HCT116 (cell line): ENCODE data around the gene MPEG1. TPM values are rescaled to one million over a fixed set of nuclear protein-coding genes. Genes with fewer than 3 reads are reported as not detected.

Source experiments
- ATAC-seq: fragments of 200-7000 bp; cut with Tn5 transposase; 2 replicates; pipeline ENCODE4 v1.9.1; 2020; ENCODE audit warnings: mild to moderate bottlenecking, moderate library complexity
- BruUV-seq: library from RNA; stranded (reverse); fragments of 400-500 nt; replicated peaks from 2 replicates; lab custom pipeline; 2021; lab: Mats Ljungman, UMichigan
- CTCF ChIA-PET: fragments of 300-600 bp; sonication (Branson Sonifier 250); formaldehyde crosslinking; loops from one replicate; lab custom pipeline; 2021; ENCODE audit warnings: antibody characterized with exemption; lab: Charles Lee
- POLR2A ChIA-PET: fragments of 300-600, 350-600 bp; sonication (Branson Sonifier 250); formaldehyde crosslinking; loops from one replicate; lab custom pipeline; 2021; ENCODE audit warnings: antibody characterized with exemption; lab: Charles Lee
- RAD21 ChIA-PET, 2 experiments: fragments of 300-600 bp; sonication (Branson Sonifier 250); formaldehyde crosslinking; loops; one replicate each; lab custom pipeline; 2023; ENCODE audit warnings: low total read pairs in 2 of 2; ENCODE audit not compliant: uncharacterized antibody in 2 of 2, unreplicated experiment in 2 of 2, low non-redundant PET in 1 of 2; lab: Charles Lee
- DNase-seq: peaks from one replicate; pipeline ENCODE4 v3.0.0-alpha.2; 2010; ENCODE audit warnings: low read depth, low spot score
- H2AFZ ChIP-seq: fragments of 200-600 bp; shearing (Covaris generic), sonication (generic); 2 replicates; pipeline ENCODE4 v1.6.1; 2017; ENCODE audit warnings: low read depth, mixed run types, mixed read lengths, antibody characterized with exemption, low read length; ENCODE audit not compliant: poor library complexity, severe bottlenecking
- H3K27ac ChIP-seq: 2 replicates; pipeline ENCODE4 v1.5.1; 2012; ENCODE audit warnings: low read depth, low read length
- H3K27me3 ChIP-seq: fragments of 200-600 bp; sonication (generic); 2 replicates; pipeline ENCODE4 v1.6.1; 2016; ENCODE audit warnings: mixed run types, low read length, mixed read lengths; ENCODE audit not compliant: insufficient read depth
- H3K36me3 ChIP-seq, 2 experiments: fragments of 200-500 bp in 1 of 2; fragments of 200-600 bp in 1 of 2; sonication (Bioruptor generic) in 1 of 2; sonication (generic) in 1 of 2; 2 replicates each; pipeline versions ENCODE4 v1.5.1 to v1.6.1; 2014 to 2016; ENCODE audit warnings: low read length in 2 of 2, inconsistent platforms in 1 of 2, mixed read lengths in 1 of 2, mixed run types in 1 of 2; ENCODE audit not compliant: insufficient read depth in 2 of 2, control insufficient read depth in 1 of 2
- H3K4me1 ChIP-seq, 2 experiments: fragments of 200-600 bp in 1 of 2; sonication (generic) in 1 of 2; 2 replicates each; pipeline versions ENCODE4 v1.5.1 to v1.6.1; 2012 to 2017; ENCODE audit warnings: low read length in 2 of 2, inconsistent platforms in 1 of 2, mild to moderate bottlenecking in 1 of 2, mixed read lengths in 1 of 2, mixed run types in 1 of 2, moderate library complexity in 1 of 2; ENCODE audit not compliant: insufficient read depth in 2 of 2, control insufficient read depth in 1 of 2
- H3K4me2 ChIP-seq: fragments of 200-600 bp; sonication (generic); 2 replicates; pipeline ENCODE4 v1.6.1; 2017; ENCODE audit warnings: mixed run types, low read length, mixed read lengths
- H3K4me3 ChIP-seq, 2 experiments: fragments of 200-600 bp in 1 of 2; sonication (generic) in 1 of 2; replicated peaks in 1 of 2; 2 replicates each; pipeline ENCODE4 v1.5.1; 2011 to 2016; ENCODE audit warnings: low read length in 2 of 2, control low read depth in 1 of 2, low read depth in 1 of 2, mild to moderate bottlenecking in 1 of 2, mixed read lengths in 1 of 2, mixed run types in 1 of 2
- H3K79me2 ChIP-seq: fragments of 200-600 bp; sonication (generic); 2 replicates; pipeline ENCODE4 v1.6.1; 2017; ENCODE audit warnings: mild to moderate bottlenecking, mixed run types, low read length, moderate library complexity, mixed read lengths; ENCODE audit not compliant: insufficient read depth
- H3K9ac ChIP-seq: fragments of 200-600 bp; sonication (generic); 2 replicates; pipeline ENCODE4 v1.6.1; 2016; ENCODE audit warnings: low read length, mixed read lengths
- H3K9me2 ChIP-seq: fragments of 200-600 bp; sonication (generic), shearing (Covaris generic); 2 replicates; pipeline ENCODE4 v1.6.1; 2017; ENCODE audit warnings: mixed run types, mild to moderate bottlenecking, moderate library complexity; ENCODE audit not compliant: insufficient read depth
- H3K9me3 ChIP-seq, 2 experiments: fragments of 200-500 bp in 1 of 2; fragments of 200-600 bp in 1 of 2; sonication (Bioruptor generic) in 1 of 2; sonication (generic) in 1 of 2; 2 replicates each; pipeline ENCODE4 v1.6.1; 2014 to 2017; ENCODE audit warnings: low read length in 2 of 2, mixed read lengths in 2 of 2, inconsistent platforms in 1 of 2, low read depth in 1 of 2, mild to moderate bottlenecking in 1 of 2, mixed run types in 1 of 2, moderate library complexity in 1 of 2; ENCODE audit not compliant: control insufficient read depth in 1 of 2, insufficient read depth in 1 of 2
- H4K20me1 ChIP-seq: fragments of 200-600 bp; sonication (generic), shearing (Covaris generic); 2 replicates; pipeline ENCODE4 v1.6.1; 2017; ENCODE audit warnings: mixed run types, mild to moderate bottlenecking, moderate library complexity; ENCODE audit not compliant: insufficient read depth
- CBX3 ChIP-seq: IDR thresholded peaks from 2 replicates; pipeline ENCODE4 v1.6.1; 2012; ENCODE audit warnings: low read depth
- CEBPB ChIP-seq: IDR thresholded peaks from 2 replicates; pipeline ENCODE4 v1.6.1; 2012; ENCODE audit warnings: low read depth
- EZH2phosphoT487 ChIP-seq: fragments of 200-600 bp; IDR thresholded peaks from 2 replicates; pipeline ENCODE4 v1.6.1; 2018; ENCODE audit warnings: antibody characterized with exemption, borderline replicate concordance
- RAD21 ChIP-seq: IDR thresholded peaks from 2 replicates; pipeline ENCODE4 v1.6.1; 2012; ENCODE audit warnings: low read depth, mild to moderate bottlenecking
- TCF7L2 ChIP-seq: IDR thresholded peaks from 2 replicates; pipeline ENCODE4 v1.7.0; 2011; ENCODE audit warnings: borderline replicate concordance, inconsistent platforms; ENCODE audit not compliant: insufficient read depth, insufficient read length; ENCODE audit errors: extremely low read depth
- ZFX ChIP-seq: fragments of 450-650 bp; IDR thresholded peaks from 2 replicates; pipeline ENCODE4 v1.6.1; 2017
- intact Hi-C: fragments of 100-400 bp; cut with micrococcal nuclease; formaldehyde crosslinking; loops from 2 replicates; pipeline ENCODE4 v1.10.0; 2022
- total RNA-seq: library from RNA; stranded (reverse); gene quantifications from one replicate; pipeline ENCODE4 v1.2.1, GENCODE V29; 2021; ENCODE audit not compliant: unreplicated experiment
- TF ChIP-seq, protein P1 (sequence below), 3 experiments: fragments of 200-600 bp in 1 of 3; sonication (generic) in 1 of 3; IDR thresholded peaks in 2 of 3; conservative IDR thresholded peaks in 1 of 3; 2 replicates each; pipeline ENCODE4 v1.5.1; 2012 to 2017; ENCODE audit warnings: low read depth in 2 of 3, low read length in 2 of 3, antibody characterized with exemption in 1 of 3, borderline replicate concordance in 1 of 3, control low read depth in 1 of 3, mild to moderate bottlenecking in 1 of 3, mixed read lengths in 1 of 3, mixed run types in 1 of 3, moderate library complexity in 1 of 3; ENCODE audit not compliant: insufficient read depth in 1 of 3
- TF ChIP-seq, protein P2 (sequence below): IDR thresholded peaks from 2 replicates; pipeline ENCODE4 v1.6.1; 2011; ENCODE audit warnings: mild to moderate bottlenecking, low read length, moderate library complexity; ENCODE audit not compliant: insufficient replicate concordance; ENCODE audit errors: extremely low read depth

The MPEG1 gene
- total RNA-seq, 1 experiment from 2014 or later: 0.07 TPM

DNA sequence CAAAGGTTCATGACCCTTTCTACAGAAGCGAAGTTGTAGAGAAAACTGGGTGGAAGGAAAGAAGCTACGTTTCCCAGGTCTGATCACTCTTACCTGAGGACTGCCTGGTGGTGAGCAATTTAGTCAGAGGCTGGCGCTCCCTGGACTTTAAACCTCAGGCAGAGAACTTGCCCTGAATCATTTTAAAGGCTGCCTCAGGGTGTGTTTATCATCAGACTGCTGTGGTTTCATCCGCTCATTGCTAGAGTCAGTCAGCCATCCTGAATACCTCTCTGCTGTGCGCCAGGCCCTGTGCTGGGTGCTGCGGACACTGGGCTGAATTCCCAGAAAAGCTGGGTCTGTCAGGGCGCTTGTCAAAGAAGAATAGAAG lies 38.1 kb downstream of the MPEG1 start:
- BruUV-seq: TSS peak; percentile 22
- H3K27ac ChIP-seq: no peak overlapping the region
- H3K4me3 ChIP-seq: no peak overlapping the region

More for the DNA sequence above, 38.1 kb downstream of the MPEG1 start:
- DNase-seq (no peak), ATAC-seq (no peak)
- ChIA-PET CTCF (interaction anchor here (0.7 to 2.7 kb wide), 3 partner anchors 8 to 32 kb away, joined by 3 to 23 read pairs (median 3); no protein-coding TSS in a partner anchor), RAD21 (no interaction called here), POLR2A (no interaction called here)
- Histone ChIP-seq H2AFZ (no peak overlapping the region), H4K20me1 (no peaks in the 10 kb centered on the region), H3K9me2 (no peaks in the 10 kb centered on the region), H3K4me1 (peaks cover 14 to 39% of the 10 kb centered on the region in 2 experiments; a peak in 3 of 4 replicates), H3K9ac (no peak overlapping the region), H3K36me3 (no peaks in the 10 kb centered on the region), H3K4me2 (peak overlapping the region; percentile 98), H3K79me2 (no peaks in the 10 kb centered on the region), H3K9me3 (no peaks in the 10 kb centered on the region), H3K27me3 (no peaks in the 10 kb centered on the region)
- intact Hi-C loops: no loop called here
- TF ChIP-seq, protein P1, sequence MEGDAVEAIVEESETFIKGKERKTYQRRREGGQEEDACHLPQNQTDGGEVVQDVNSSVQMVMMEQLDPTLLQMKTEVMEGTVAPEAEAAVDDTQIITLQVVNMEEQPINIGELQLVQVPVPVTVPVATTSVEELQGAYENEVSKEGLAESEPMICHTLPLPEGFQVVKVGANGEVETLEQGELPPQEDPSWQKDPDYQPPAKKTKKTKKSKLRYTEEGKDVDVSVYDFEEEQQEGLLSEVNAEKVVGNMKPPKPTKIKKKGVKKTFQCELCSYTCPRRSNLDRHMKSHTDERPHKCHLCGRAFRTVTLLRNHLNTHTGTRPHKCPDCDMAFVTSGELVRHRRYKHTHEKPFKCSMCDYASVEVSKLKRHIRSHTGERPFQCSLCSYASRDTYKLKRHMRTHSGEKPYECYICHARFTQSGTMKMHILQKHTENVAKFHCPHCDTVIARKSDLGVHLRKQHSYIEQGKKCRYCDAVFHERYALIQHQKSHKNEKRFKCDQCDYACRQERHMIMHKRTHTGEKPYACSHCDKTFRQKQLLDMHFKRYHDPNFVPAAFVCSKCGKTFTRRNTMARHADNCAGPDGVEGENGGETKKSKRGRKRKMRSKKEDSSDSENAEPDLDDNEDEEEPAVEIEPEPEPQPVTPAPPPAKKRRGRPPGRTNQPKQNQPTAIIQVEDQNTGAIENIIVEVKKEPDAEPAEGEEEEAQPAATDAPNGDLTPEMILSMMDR (IDR thresholded peaks at IDR 0.05 in 2 of 3, conservative IDR thresholded peaks at IDR 0.05 in 1 of 3; ENCODE audit: borderline replicate concordance in 1 of 3, insufficient read depth in 1 of 3, low read depth in 2 of 3, low read length in 2 of 3): no peak
- TF ChIP-seq RAD21: no peak
- no peak for TF ChIP-seq EZH2phosphoT487
- no peak for TF ChIP-seq CBX3
- TF ChIP-seq ZFX: no peak
- no peak for TF ChIP-seq TCF7L2
- TF ChIP-seq, protein P2, sequence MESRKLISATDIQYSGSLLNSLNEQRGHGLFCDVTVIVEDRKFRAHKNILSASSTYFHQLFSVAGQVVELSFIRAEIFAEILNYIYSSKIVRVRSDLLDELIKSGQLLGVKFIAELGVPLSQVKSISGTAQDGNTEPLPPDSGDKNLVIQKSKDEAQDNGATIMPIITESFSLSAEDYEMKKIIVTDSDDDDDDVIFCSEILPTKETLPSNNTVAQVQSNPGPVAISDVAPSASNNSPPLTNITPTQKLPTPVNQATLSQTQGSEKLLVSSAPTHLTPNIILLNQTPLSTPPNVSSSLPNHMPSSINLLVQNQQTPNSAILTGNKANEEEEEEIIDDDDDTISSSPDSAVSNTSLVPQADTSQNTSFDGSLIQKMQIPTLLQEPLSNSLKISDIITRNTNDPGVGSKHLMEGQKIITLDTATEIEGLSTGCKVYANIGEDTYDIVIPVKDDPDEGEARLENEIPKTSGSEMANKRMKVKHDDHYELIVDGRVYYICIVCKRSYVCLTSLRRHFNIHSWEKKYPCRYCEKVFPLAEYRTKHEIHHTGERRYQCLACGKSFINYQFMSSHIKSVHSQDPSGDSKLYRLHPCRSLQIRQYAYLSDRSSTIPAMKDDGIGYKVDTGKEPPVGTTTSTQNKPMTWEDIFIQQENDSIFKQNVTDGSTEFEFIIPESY: no peak
- TF ChIP-seq CEBPB: no peak
